ENCODE results near the gene CSGALNACT2. TPM values are rescaled to one million over a fixed set of nuclear protein-coding genes. Genes with fewer than 3 reads are reported as not detected.

The CSGALNACT2 gene
- total and polyA plus RNA-seq, 8 donors, result 2.3 to 8.6 (median 4.9) TPM

- intact Hi-C loops (cut with DNase I), result no loop called here
- FAIRE-seq (no peak), ATAC-seq (no peak), DNase-seq (no peak)
- no peaks in the 10 kb centered on the region for H3K36me3 ChIP-seq
- H3K27me3 ChIP-seq, result no peaks in the 10 kb centered on the region
- TF ChIP-seq CTCF (IDR thresholded peaks at IDR 0.05), result no peak
- H3K27ac ChIP-seq, result no peak overlapping the region
- no peaks in the 10 kb centered on the region for H3K9me3 ChIP-seq
- WGBS, 2 donors, result 82 to 85% methylated on average over 17 of the region's 17 CpGs
- no peak overlapping the region for H3K4me3 ChIP-seq
- H3K4me1 ChIP-seq, result peaks cover 0 to 5% (median under 1%) of the 10 kb centered on the region in 3 donors
Observed at GRCh38 chr10:43100366-43100765, 37.9 kb upstream of the CSGALNACT2 start.

- FAIRE-seq (no peak), ATAC-seq (no peak), DNase-seq (no peak)
- peaks cover 0 to 5% (median 3%) of the 10 kb centered on the region in 3 donors for H3K4me1 ChIP-seq
- H3K27ac ChIP-seq, result no peak overlapping the region
- TF ChIP-seq CTCF (IDR thresholded peaks at IDR 0.05), result no peak
- intact Hi-C loops (cut with DNase I), result no loop called here
- no peaks in the 10 kb centered on the region for H3K27me3 ChIP-seq
- H3K4me3 ChIP-seq, result no peak overlapping the region
- no peaks in the 10 kb centered on the region for H3K9me3 ChIP-seq
- WGBS, 2 donors, result 83 to 91% methylated on average over 19 of the region's 19 CpGs
- no peaks in the 10 kb centered on the region for H3K36me3 ChIP-seq
Observed at GRCh38 chr10:43102063-43102828, 36.0 kb upstream of the CSGALNACT2 start.

- 4 to 5% methylated on average over 69 to 71 of the region's 71 CpGs for WGBS, 2 donors
Observed at GRCh38 chr10:43105102-43105955, 32.9 kb upstream of the CSGALNACT2 start.

GRCh38 chr10:43105956-43106229 is 32.4 kb upstream of the CSGALNACT2 start:
- TF ChIP-seq CTCF (IDR thresholded peaks at IDR 0.05), result no peak
- H3K36me3 ChIP-seq, result no peaks in the 10 kb centered on the region
- no peak overlapping the region for H3K27ac ChIP-seq
- no peak for ATAC-seq
- no peak for FAIRE-seq
- WGBS, 2 donors, result 41 to 44% methylated on average over 7 of the region's 7 CpGs
- intact Hi-C loops (cut with DNase I), result loop anchor here in 2 of 3 donors (2.0 to 5.0 kb wide), 2 partner anchors 239 kb away; no protein-coding TSS in a partner anchor
- peak in 2 of 6 donors; percentile 19 to 66 for DNase-seq
- H3K4me1 ChIP-seq, result peaks cover 0 to 5% (median 3%) of the 10 kb centered on the region in 3 donors
- H3K4me3 ChIP-seq, result no peak overlapping the region
- H3K9me3 ChIP-seq, result no peaks in the 10 kb centered on the region
- no peaks in the 10 kb centered on the region for H3K27me3 ChIP-seq

More at GRCh38 chr10:43105102-43105955, 32.9 kb upstream of the CSGALNACT2 start:
- ATAC-seq (peak; percentile 96 to 98 (median 96)), FAIRE-seq (no peak), DNase-seq (peak; percentile 53 to 90 (median 77))
- intact Hi-C loops (cut with DNase I), result loop anchor here in 2 of 3 donors (2.0 to 5.0 kb wide), 2 partner anchors 238 to 239 kb away; no protein-coding TSS in a partner anchor
- H3K4me3 ChIP-seq, result peak overlapping the region; percentile 30 to 53 (median 48)
- peak; percentile 97 to 100 (median 100) for TF ChIP-seq CTCF (IDR thresholded peaks at IDR 0.05)
- no peaks in the 10 kb centered on the region for H3K9me3 ChIP-seq
- no peaks in the 10 kb centered on the region for H3K27me3 ChIP-seq
- no peaks in the 10 kb centered on the region for H3K36me3 ChIP-seq
- H3K4me1 ChIP-seq, result peaks cover 0 to 5% (median 3%) of the 10 kb centered on the region in 3 donors
- no peak overlapping the region for H3K27ac ChIP-seq
